ENCODE data around the gene GCNT4.

GRCh38 chr5:75072061-75072460 is 19.7 kb upstream of the GCNT4 start:
- TF ChIP-seq CTCF (IDR thresholded peaks at IDR 0.05; ENCODE audit: extremely low read depth in 1 of 2, insufficient read depth in 1 of 2, low read depth in 1 of 2, low read length in 2 of 2) (no peak), GATA2 (IDR thresholded peaks at IDR 0.05; ENCODE audit: insufficient read depth, insufficient read length, low read depth, low read length) (no peak), POLR2AphosphoS5 (IDR thresholded peaks at IDR 0.05; ENCODE audit: insufficient read depth, low read depth, low read length) (no peak), FOS (IDR thresholded peaks at IDR 0.05; ENCODE audit: borderline replicate concordance, insufficient read depth, low read length) (no peak)
